Thyroid gland (tissue), 4 donors: ENCODE data around the gene CRB3.

Experiments used
- POLR2A ChIP-seq, 2 donors: fragments of 450-650 bp; IDR thresholded peaks; one replicate each; pipeline ENCODE4 v1.6.1; 2017; ENCODE audit warnings: antibody characterized with exemption in 2 of 2, mild to moderate bottlenecking in 2 of 2, moderate library complexity in 1 of 2
- TF ChIP-seq, protein P1 (sequence below), 6 experiments: fragments of 200-600 bp in 3 of 6; fragments of 450-650 bp in 3 of 6; sonication (generic) in 3 of 6; IDR thresholded peaks; one replicate each; pipeline ENCODE4 v1.5.1; 2016 to 2019; ENCODE audit warnings: antibody characterized with exemption in 6 of 6, mild to moderate bottlenecking in 2 of 6, inconsistent platforms in 1 of 6, moderate library complexity in 1 of 6

DNA sequence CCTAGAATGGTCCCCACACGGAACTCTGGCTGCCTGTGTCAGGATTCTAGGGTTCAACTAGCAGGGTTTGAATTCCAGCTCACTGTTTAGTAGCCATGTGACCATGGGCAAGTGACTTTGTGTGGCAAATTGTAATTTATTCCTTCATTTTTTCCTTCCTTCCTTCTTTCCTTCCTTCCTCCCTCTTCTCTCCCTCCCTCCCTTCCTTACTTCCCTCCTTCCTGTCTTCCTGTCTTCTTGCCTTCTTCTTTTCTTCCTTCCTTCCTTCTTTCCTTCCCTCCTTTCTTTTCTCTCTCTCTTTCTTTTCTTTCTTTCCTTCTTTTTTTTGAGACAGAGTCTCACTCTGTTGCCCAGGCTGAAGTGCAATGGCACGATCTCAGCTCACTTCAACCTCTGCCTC, 26.1 kb downstream of the CRB3 start:
- TF ChIP-seq, protein P1, sequence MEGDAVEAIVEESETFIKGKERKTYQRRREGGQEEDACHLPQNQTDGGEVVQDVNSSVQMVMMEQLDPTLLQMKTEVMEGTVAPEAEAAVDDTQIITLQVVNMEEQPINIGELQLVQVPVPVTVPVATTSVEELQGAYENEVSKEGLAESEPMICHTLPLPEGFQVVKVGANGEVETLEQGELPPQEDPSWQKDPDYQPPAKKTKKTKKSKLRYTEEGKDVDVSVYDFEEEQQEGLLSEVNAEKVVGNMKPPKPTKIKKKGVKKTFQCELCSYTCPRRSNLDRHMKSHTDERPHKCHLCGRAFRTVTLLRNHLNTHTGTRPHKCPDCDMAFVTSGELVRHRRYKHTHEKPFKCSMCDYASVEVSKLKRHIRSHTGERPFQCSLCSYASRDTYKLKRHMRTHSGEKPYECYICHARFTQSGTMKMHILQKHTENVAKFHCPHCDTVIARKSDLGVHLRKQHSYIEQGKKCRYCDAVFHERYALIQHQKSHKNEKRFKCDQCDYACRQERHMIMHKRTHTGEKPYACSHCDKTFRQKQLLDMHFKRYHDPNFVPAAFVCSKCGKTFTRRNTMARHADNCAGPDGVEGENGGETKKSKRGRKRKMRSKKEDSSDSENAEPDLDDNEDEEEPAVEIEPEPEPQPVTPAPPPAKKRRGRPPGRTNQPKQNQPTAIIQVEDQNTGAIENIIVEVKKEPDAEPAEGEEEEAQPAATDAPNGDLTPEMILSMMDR (IDR thresholded peaks at IDR 0.05): no peak
- no peak for TF ChIP-seq POLR2A (IDR thresholded peaks at IDR 0.05)
